AG04449 (cell line): ENCODE measurements around the gene ASB6.

Experiments used
- CTCF ChIA-PET: fragments of 350-600 bp; formaldehyde crosslinking; extraction: SDS; loops from one replicate; lab custom pipeline; 2021; ENCODE audit warnings: antibody characterized with exemption; lab: Yijun Ruan, JAX
- POLR2A ChIA-PET: fragments of 400-600, 350-600 bp; formaldehyde crosslinking; extraction: SDS; loops from one replicate; lab custom pipeline; 2020; ENCODE audit warnings: antibody characterized with exemption, inconsistent platforms; lab: Yijun Ruan, JAX
- DNase-seq: peaks from one replicate; pipeline ENCODE4 v3.0.0-alpha.2; 2010; ENCODE audit warnings: low read depth, low spot score
- H3K4me3 ChIP-seq: 2 replicates; pipeline ENCODE4 v1.5.1; 2011; ENCODE audit warnings: low read depth, mild to moderate bottlenecking, control low read depth, low read length
- TF ChIP-seq, protein P1 (sequence below): IDR thresholded peaks from one replicate; pipeline ENCODE4 v1.5.1; 2011; ENCODE audit warnings: mild to moderate bottlenecking, moderate library complexity, low read length, control low read depth, inconsistent platforms; ENCODE audit not compliant: insufficient read depth; ENCODE audit errors: missing control alignments

The ASB6 gene

DNA sequence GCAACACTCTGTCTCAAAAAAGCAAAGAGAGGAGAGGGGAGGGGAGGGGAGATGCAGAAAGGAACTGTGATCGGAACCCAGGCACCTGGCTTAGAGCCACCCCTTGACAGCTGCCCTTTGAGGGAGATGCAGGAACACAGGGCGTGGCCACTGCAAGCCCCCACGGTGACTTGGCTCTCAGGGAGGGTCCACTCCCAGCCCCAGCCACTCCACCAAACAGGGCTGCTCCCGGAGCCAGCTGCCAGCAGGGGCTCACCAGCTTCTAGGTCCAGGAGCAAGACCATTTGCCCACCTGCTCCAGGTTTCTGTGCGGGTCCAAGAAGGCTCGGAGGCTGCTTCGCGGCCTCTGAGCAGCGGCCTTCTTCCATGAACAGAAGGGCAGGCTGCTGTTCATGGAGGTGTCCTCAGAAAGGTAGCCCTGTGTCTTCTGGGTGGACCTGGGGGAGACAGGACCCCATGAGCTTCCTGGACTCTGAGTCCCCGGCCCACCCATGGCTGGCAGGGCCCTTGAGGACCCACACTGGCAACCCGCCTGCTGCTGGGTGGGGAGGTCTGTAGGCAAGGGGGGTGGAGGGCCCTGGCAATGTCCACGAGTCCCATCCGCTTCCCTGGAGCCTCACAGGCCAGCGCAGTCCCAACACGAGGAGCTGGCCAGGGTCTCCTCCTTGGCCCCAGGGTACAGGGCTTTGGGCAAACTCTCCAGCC lies 29.0 kb downstream of the ASB6 start:
- POLR2A ChIA-PET, result interaction anchor here (0.8 to 4.0 kb wide), 2 partner anchors 114 to 435 kb away, joined by 3 to 17 read pairs; partner anchors contain the start of gene IER5L
- H3K4me3 ChIP-seq, result no peak overlapping the region
- CTCF ChIA-PET, result interaction anchor here (0.9 to 7.8 kb wide), 8 partner anchors 10 to 477 kb away, joined by 3 to 286 read pairs (median 3); partner anchors contain the start of genes C9orf50 and NTMT1
- no peak for DNase-seq
- TF ChIP-seq, protein P1, sequence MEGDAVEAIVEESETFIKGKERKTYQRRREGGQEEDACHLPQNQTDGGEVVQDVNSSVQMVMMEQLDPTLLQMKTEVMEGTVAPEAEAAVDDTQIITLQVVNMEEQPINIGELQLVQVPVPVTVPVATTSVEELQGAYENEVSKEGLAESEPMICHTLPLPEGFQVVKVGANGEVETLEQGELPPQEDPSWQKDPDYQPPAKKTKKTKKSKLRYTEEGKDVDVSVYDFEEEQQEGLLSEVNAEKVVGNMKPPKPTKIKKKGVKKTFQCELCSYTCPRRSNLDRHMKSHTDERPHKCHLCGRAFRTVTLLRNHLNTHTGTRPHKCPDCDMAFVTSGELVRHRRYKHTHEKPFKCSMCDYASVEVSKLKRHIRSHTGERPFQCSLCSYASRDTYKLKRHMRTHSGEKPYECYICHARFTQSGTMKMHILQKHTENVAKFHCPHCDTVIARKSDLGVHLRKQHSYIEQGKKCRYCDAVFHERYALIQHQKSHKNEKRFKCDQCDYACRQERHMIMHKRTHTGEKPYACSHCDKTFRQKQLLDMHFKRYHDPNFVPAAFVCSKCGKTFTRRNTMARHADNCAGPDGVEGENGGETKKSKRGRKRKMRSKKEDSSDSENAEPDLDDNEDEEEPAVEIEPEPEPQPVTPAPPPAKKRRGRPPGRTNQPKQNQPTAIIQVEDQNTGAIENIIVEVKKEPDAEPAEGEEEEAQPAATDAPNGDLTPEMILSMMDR, result no peak

DNA sequence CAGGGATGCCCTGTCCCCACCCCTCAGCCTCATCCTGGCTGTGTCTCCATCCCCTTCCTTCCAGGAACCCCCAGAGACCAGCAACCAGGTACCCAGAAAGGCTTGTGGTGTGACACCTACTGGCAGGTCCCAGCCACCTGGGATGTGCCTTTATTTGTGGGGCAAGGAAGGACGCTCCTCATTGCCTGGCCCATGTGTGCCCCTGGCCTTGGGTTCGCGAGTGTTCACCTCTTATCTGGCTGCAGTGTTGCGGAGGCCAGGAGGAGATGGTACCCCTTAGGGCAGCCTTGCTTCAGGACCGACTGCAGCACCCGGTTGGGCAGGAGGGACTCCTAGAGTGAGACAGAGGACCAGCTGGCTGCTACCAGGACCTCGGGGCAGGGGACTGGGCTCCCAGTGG lies 29.8 kb downstream of the ASB6 start:
- CTCF ChIA-PET, result interaction anchor here (0.9 to 7.8 kb wide), 8 partner anchors 11 to 476 kb away, joined by 3 to 286 read pairs (median 8); partner anchors contain the start of genes C9orf50 and NTMT1
- no peak overlapping the region for H3K4me3 ChIP-seq
- TF ChIP-seq, protein P1, result no peak
- no peak for DNase-seq
- POLR2A ChIA-PET, result interaction anchor here (4.0 kb wide), 1 partner anchor 434 kb away, joined by 17 read pairs; the partner anchor contains the start of gene IER5L

DNA sequence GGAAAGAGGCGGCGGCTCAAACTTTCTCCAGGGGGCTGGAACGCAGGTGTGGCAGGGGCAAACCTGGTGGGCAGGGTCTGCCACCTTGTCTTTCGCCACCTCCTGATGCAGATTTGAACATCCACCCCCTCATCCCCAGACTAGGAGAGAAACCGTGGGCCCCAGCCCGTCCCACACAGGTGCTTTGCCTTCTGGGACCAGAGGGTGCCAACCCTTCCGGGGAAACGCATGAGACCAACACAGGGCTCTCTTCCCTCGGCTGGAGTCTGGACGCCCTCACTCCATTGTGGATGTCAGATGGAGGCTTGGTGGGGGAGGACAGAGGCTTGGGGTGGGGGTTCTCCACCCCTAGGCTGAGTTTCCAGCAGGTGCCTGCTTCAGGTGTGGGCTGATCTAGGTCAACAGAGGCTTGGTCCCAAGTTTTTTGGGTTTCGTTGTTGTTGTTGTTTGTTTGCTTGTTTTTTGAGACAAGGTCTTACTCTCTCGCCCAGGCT lies 30.6 kb downstream of the ASB6 start:
- CTCF ChIA-PET, result interaction anchor here (0.6 to 7.8 kb wide), 45 partner anchors 10 to 508 kb away, joined by 3 to 286 read pairs (median 3); partner anchors contain the start of genes C9orf50 and NTMT1
- TF ChIP-seq, protein P1, result no peak
- DNase-seq, result no peak
- peak overlapping the region; percentile 18 for H3K4me3 ChIP-seq
- POLR2A ChIA-PET, result interaction anchor here (0.6 to 4.0 kb wide), 2 partner anchors 433 to 480 kb away, joined by 4 to 17 read pairs; partner anchors contain the start of gene IER5L

DNA sequence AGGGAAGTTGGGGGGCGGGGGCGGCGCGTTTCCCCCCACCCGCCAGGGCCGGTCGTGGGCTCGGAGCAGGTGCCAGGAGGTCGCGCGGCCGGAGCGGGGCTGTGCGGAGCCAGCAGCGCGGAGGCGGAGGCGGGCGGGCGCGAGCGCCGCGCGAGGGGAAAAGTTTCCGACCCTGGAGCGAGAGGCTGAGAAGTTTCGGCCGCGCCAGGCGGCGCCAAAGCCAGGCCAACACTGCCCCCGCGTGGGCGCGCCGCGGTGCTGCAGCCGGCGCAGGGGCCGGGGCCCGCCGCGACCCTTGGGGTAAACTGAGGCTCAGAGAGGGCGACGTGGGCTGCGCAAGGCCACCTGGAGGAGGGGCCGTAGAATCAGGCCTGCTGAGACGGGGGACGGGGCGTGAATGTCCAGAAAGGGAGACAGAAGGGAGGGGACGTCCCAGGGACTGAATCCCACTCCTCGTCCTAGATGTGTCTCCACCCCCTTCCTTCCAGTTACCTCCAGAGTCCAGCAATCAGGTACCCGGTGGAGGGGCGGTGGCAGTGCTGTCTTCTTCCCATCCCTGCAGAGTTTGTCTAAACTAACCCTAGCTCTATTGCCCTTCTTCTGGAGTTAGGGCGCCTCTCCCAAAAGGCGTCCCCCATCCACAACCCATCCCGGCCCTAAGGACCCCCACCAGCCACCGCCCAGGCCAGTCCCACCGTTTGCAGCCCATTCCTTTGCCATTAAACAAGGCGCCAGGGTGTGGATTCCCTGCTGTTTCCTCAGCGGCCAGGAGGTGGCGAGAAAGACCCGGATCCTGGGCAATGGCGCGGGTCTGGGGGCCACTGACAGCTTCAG lies 31.3 kb downstream of the ASB6 start:
- POLR2A ChIA-PET, result interaction anchor here (0.6 to 4.0 kb wide), 3 partner anchors 430 to 479 kb away, joined by 4 to 17 read pairs (median 6); partner anchors contain the start of gene IER5L
- DNase-seq, result no peak
- H3K4me3 ChIP-seq, result peak overlapping the region; percentile 66

DNA sequence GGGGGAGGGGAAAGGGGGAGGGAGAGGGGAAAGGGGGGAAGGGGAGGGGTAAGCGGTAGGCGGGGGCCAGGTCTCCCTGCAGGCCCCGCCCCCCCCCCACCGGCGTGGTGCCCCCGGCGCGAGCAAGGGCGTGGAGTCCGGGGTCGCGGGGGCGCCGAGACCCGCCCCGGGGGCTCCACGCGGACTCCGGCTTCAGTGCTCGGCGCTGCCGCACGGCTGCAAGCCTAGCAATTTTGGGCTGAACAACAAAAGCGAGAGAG lies 31.8 kb downstream of the ASB6 start:
- ChIA-PET POLR2A (interaction anchor here (4.0 kb wide), 1 partner anchor 432 kb away, joined by 17 read pairs; the partner anchor contains the start of gene IER5L), CTCF (interaction anchor here (1.9 kb wide), 1 partner anchor 436 kb away, joined by 16 read pairs; no protein-coding TSS in a partner anchor)
- DNase-seq, result no peak
- TF ChIP-seq, protein P1, result no peak
- H3K4me3 ChIP-seq, result peak overlapping the region; percentile 61

More for the DNA sequence above, 31.3 kb downstream of the ASB6 start:
- TF ChIP-seq, protein P1, result peak; percentile 86
- CTCF ChIA-PET, result interaction anchor here (0.6 to 7.8 kb wide), 46 partner anchors 9 to 508 kb away, joined by 3 to 286 read pairs (median 3); partner anchors contain the start of genes C9orf50 and NTMT1
